ENCODE data around the gene ING2. TPM values are rescaled to one million over a fixed set of nuclear protein-coding genes. Genes with fewer than 3 reads are reported as not detected.
A peak's percentile ranks its signal among the peaks of the same experiment; 100 is the strongest.
"Not testable (repeated sequence)": the region's sequence is repeated elsewhere in the genome, so short reads cannot be mapped to it uniquely, and the experiment has no call there.

Gene ING2
- total and polyA plus RNA-seq, 2 of the 8 experiments (the other 6 are each of a cell fraction or from before 2014, with no cell fraction given) = 5.1 to 16.1 TPM

DNA sequence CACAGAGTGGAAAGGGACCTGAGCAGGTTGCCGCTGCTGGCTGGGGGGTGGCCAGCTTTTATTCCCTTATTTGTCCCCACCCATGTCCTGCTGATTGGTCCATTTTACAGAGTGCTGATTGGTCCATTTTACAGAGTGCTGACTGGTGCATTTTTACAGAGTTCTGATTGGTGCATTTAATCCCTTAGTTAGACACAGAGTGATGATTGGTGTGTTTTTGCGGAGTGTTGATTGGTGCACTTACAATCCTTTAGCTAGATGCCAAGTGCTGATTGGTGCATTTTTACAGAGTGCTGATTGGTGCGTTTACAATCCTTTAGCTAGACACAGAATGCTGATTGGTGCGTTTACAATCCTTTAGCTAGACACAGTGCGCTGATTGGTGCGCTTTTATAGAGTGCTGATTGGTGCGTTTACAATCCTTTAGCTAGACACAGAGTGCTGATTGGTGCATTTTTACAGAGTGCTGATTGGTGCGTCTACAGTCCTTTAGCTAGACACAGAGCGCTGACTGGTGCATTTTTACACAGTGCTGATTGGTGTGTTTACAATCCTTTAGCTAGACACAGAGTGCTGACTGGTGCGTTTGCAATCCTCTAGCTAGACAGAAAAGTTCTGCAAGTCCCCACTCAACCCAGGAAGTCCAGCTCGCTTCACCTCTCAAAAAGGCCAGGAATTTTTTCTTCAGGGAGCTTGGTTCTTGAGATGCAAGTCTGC is 40.8 kb upstream of the ING2 start:
- H2BK12ac ChIP-seq (ENCODE audit: low read depth, low read length); H3K4me3 ChIP-seq (ENCODE audit: extremely low read depth in 1 of 4, insufficient read depth in 2 of 4, low read depth in 3 of 4, low read length in 4 of 4); H3K79me2 ChIP-seq (ENCODE audit: control insufficient read depth in 1 of 2, insufficient read depth in 2 of 2, low read length in 2 of 2); H3K79me1 ChIP-seq (ENCODE audit: low read depth, low read length); H2BK120ac ChIP-seq (replicated peaks; ENCODE audit: low read depth, low read length); H3K18ac ChIP-seq (ENCODE audit: extremely low read depth, low read length); H2AK5ac ChIP-seq (ENCODE audit: low read depth, low read length); H3K9me3 ChIP-seq (ENCODE audit: insufficient read depth in 2 of 2, low read depth in 1 of 2, low read length in 1 of 2); H2BK20ac ChIP-seq (ENCODE audit: low read length); H3K36me3 ChIP-seq (ENCODE audit: control insufficient read depth in 2 of 4, insufficient read depth in 4 of 4, low read length in 3 of 4); H4K8ac ChIP-seq (ENCODE audit: extremely low read depth, insufficient read depth, low read length); H3K4me2 ChIP-seq (ENCODE audit: insufficient read depth in 1 of 2, low read depth in 2 of 2, low read length in 2 of 2); H3K27ac ChIP-seq (ENCODE audit: low read depth, low read length); H3K23me2 ChIP-seq (ENCODE audit: low read depth, low read length); H4K20me1 ChIP-seq (replicated peaks in 1 of 2; ENCODE audit: control insufficient read depth in 1 of 2, insufficient read depth in 2 of 2, low read length in 2 of 2); H3K27me3 ChIP-seq (replicated peaks in 1 of 4; ENCODE audit: control insufficient read depth in 3 of 4, extremely low read depth in 1 of 4, insufficient read depth in 3 of 4, low read length in 3 of 4); H4K5ac ChIP-seq (ENCODE audit: insufficient read length, low read depth, low read length); H4K91ac ChIP-seq (replicated peaks; ENCODE audit: insufficient read length, low read length); FAIRE-seq; H3K14ac ChIP-seq (ENCODE audit: insufficient read length); H3K4me1 ChIP-seq (replicated peaks in 1 of 4; ENCODE audit: control insufficient read depth in 3 of 4, insufficient read depth in 4 of 4, low read length in 3 of 4); H2BK5ac ChIP-seq (ENCODE audit: low read depth, low read length); H2AFZ ChIP-seq (ENCODE audit: low read length); H3K23ac ChIP-seq (ENCODE audit: insufficient read length); H3K9ac ChIP-seq (replicated peaks in 1 of 4; ENCODE audit: extremely low read depth in 1 of 4, low read depth in 3 of 4, low read length in 3 of 4); H2BK15ac ChIP-seq (ENCODE audit: low read length); DNase-seq (ENCODE audit: low read depth in 1 of 2, low spot score in 2 of 2); H3K56ac ChIP-seq (replicated peaks; ENCODE audit: insufficient read length, low read depth, low read length); H3K4ac ChIP-seq (replicated peaks; ENCODE audit: insufficient read length, low read depth, low read length): not testable (repeated sequence)
- ChIA-PET POLR2A (ENCODE audit: partially characterized antibody) (interaction anchor here (1.1 to 1.6 kb wide), 2 partner anchors 10 to 20 kb away, joined by 3 to 7 read pairs; partner anchors contain the start of gene CDKN2AIP), CTCF (ENCODE audit: partially characterized antibody) (interaction anchor here (0.7 to 1.9 kb wide), 2 partner anchors 229 to 259 kb away, joined by 3 to 4 read pairs; no protein-coding TSS in a partner anchor)
- 58% methylated on average over 8 of the region's 11 CpGs; no CpG with 5 or more reads in 1 of the 2 experiments for WGBS, 2 experiments (ENCODE audit: extremely low coverage in 1 of 2, insufficient coverage in 1 of 2, insufficient read length in 1 of 2, insufficient replicate concordance in 2 of 2, low coverage in 1 of 2, low lambda C conversion rate in 2 of 2, missing lambda C conversion rate in 1 of 2)

DNA sequence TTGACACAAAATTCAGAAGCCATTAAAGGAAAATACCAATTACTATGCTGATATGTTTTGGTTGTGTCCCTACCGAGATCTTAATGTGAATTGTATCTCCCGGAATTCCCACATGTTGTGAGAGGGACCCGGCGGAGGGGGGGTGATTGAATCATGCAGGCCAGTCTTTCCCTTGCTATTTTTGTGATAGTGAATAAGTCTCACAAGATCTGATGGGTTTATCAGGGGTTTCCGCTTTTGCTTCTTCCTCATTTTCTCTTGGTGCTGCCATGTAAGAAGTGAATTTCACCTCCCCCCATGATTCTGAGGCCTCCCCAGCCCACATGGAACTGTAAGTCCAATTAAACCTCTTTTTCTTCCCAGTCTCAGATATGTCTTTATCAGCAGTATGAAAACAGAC is 39.0 kb upstream of the ING2 start:
- H3K9ac ChIP-seq (replicated peaks in 1 of 4; ENCODE audit: extremely low read depth in 1 of 4, low read depth in 3 of 4, low read length in 3 of 4); H3K14ac ChIP-seq (ENCODE audit: insufficient read length); CTCF ChIA-PET (ENCODE audit: partially characterized antibody); POLR2A ChIA-PET (ENCODE audit: partially characterized antibody); H2BK5ac ChIP-seq (ENCODE audit: low read depth, low read length); H2BK120ac ChIP-seq (replicated peaks; ENCODE audit: low read depth, low read length); H3K23me2 ChIP-seq (ENCODE audit: low read depth, low read length); H3K4ac ChIP-seq (replicated peaks; ENCODE audit: insufficient read length, low read depth, low read length); H3K18ac ChIP-seq (ENCODE audit: extremely low read depth, low read length); H2AK5ac ChIP-seq (ENCODE audit: low read depth, low read length); H2BK20ac ChIP-seq (ENCODE audit: low read length); H3K79me2 ChIP-seq (ENCODE audit: control insufficient read depth in 1 of 2, insufficient read depth in 2 of 2, low read length in 2 of 2); H3K56ac ChIP-seq (replicated peaks; ENCODE audit: insufficient read length, low read depth, low read length); H2BK15ac ChIP-seq (ENCODE audit: low read length); DNase-seq (ENCODE audit: low read depth in 1 of 2, low spot score in 2 of 2); FAIRE-seq; H4K91ac ChIP-seq (replicated peaks; ENCODE audit: insufficient read length, low read length); H3K23ac ChIP-seq (ENCODE audit: insufficient read length); H2AFZ ChIP-seq (ENCODE audit: low read length); H3K4me1 ChIP-seq (replicated peaks in 1 of 4; ENCODE audit: control insufficient read depth in 3 of 4, insufficient read depth in 4 of 4, low read length in 3 of 4); H3K36me3 ChIP-seq (ENCODE audit: control insufficient read depth in 2 of 4, insufficient read depth in 4 of 4, low read length in 3 of 4); H3K27ac ChIP-seq (ENCODE audit: low read depth, low read length); H3K27me3 ChIP-seq (replicated peaks in 1 of 4; ENCODE audit: control insufficient read depth in 3 of 4, extremely low read depth in 1 of 4, insufficient read depth in 3 of 4, low read length in 3 of 4); H3K79me1 ChIP-seq (ENCODE audit: low read depth, low read length); H3K9me3 ChIP-seq (ENCODE audit: insufficient read depth in 2 of 2, low read depth in 1 of 2, low read length in 1 of 2); H4K5ac ChIP-seq (ENCODE audit: insufficient read length, low read depth, low read length); H4K20me1 ChIP-seq (replicated peaks in 1 of 2; ENCODE audit: control insufficient read depth in 1 of 2, insufficient read depth in 2 of 2, low read length in 2 of 2); H2BK12ac ChIP-seq (ENCODE audit: low read depth, low read length); H4K8ac ChIP-seq (ENCODE audit: extremely low read depth, insufficient read depth, low read length): not testable (repeated sequence)
- 0 out of 8 replicates have a peak overlapping the region, but pooled peaks of 1 of the 4 experiments have one; percentile 9 for H3K4me3 ChIP-seq (ENCODE audit: extremely low read depth in 1 of 4, insufficient read depth in 2 of 4, low read depth in 3 of 4, low read length in 4 of 4)
- 0 out of 4 replicates have a peak overlapping the region, but pooled peaks of 1 of the 2 experiments have one; percentile 13 for H3K4me2 ChIP-seq (ENCODE audit: insufficient read depth in 1 of 2, low read depth in 2 of 2, low read length in 2 of 2)
- WGBS, 2 experiments (ENCODE audit: extremely low coverage in 1 of 2, insufficient coverage in 1 of 2, insufficient read length in 1 of 2, insufficient replicate concordance in 2 of 2, low coverage in 1 of 2, low lambda C conversion rate in 2 of 2, missing lambda C conversion rate in 1 of 2) = 51% methylated on average over 4 of the region's 5 CpGs; no CpG with 5 or more reads in 1 of the 2 experiments

Measured in H1 (cell line).